Measurements from ENCODE around the gene SELENOM. TPM values are rescaled to one million over a fixed set of nuclear protein-coding genes. Genes with fewer than 3 reads are reported as not detected.

Gene SELENOM
- total RNA-seq, 1 donor from 2014 or later = 1,262 TPM

- TF ChIP-seq CTCF (IDR thresholded peaks at IDR 0.05) = no peak
- Histone ChIP-seq H3K4me3 (peak overlapping the region in 1 of 2 donors; percentile 37), H3K9me3 (no peaks in the 10 kb centered on the region), H3K27ac (peak overlapping the region; percentile 75 to 98), H3K36me3 (peaks cover 98 to 100% of the 10 kb centered on the region in 2 donors), H3K27me3 (no peaks in the 10 kb centered on the region), H3K4me1 (peaks cover 27 to 71% of the 10 kb centered on the region in 2 donors)
- peak in 1 of 2 donors; percentile 89 for DNase-seq (ENCODE audit: low spot score in 2 of 2)
- intact Hi-C loops (cut with DNase I) = no loop called here
Measured at GRCh38 chr22:31093086-31093850, 14.1 kb downstream of the SELENOM start.

GRCh38 chr22:31092161-31092560 is 15.2 kb downstream of the SELENOM start:
- Histone ChIP-seq H3K36me3 (peaks cover 99 to 100% of the 10 kb centered on the region in 2 donors), H3K4me3 (no peak overlapping the region), H3K27me3 (no peaks in the 10 kb centered on the region), H3K27ac (peak overlapping the region; percentile 98), H3K4me1 (peaks cover 34 to 75% of the 10 kb centered on the region in 2 donors), H3K9me3 (no peaks in the 10 kb centered on the region)
- intact Hi-C loops (cut with DNase I) = no loop called here
- no peak for DNase-seq (ENCODE audit: low spot score in 2 of 2)
- no peak for TF ChIP-seq CTCF (IDR thresholded peaks at IDR 0.05)

GRCh38 chr22:31091106-31091975 is 16.0 kb downstream of the SELENOM start:
- no peak overlapping the region for H3K4me3 ChIP-seq
- no peak for DNase-seq (ENCODE audit: low spot score in 2 of 2)
- peak overlapping the region; percentile 98 for H3K27ac ChIP-seq

GRCh38 chr22:31090217-31091085 is 16.9 kb downstream of the SELENOM start:
- H3K4me1 ChIP-seq = peaks cover 46 to 78% of the 10 kb centered on the region in 2 donors

More at GRCh38 chr22:31091106-31091975, 16.0 kb downstream of the SELENOM start:
- H3K27me3 ChIP-seq = no peaks in the 10 kb centered on the region
- intact Hi-C loops (cut with DNase I) = loop anchor here (2.0 kb wide), 1 partner anchor 13 kb away; no protein-coding TSS in a partner anchor
- no peaks in the 10 kb centered on the region for H3K9me3 ChIP-seq
- peaks cover 91 to 99% of the 10 kb centered on the region in 2 donors for H3K36me3 ChIP-seq
- TF ChIP-seq CTCF (IDR thresholded peaks at IDR 0.05) = no peak
- H3K4me1 ChIP-seq = peaks cover 41 to 74% of the 10 kb centered on the region in 2 donors

More at GRCh38 chr22:31090217-31091085, 16.9 kb downstream of the SELENOM start:
- Histone ChIP-seq H3K36me3 (peaks cover 88 to 94% of the 10 kb centered on the region in 2 donors), H3K27ac (peak overlapping the region; percentile 98), H3K4me3 (peak overlapping the region in 1 of 2 donors; percentile 23), H3K9me3 (no peaks in the 10 kb centered on the region), H3K27me3 (no peaks in the 10 kb centered on the region)
- intact Hi-C loops (cut with DNase I) = loop anchor here (2.0 kb wide), 1 partner anchor 14 kb away; no protein-coding TSS in a partner anchor
- TF ChIP-seq CTCF (IDR thresholded peaks at IDR 0.05) = no peak
- peak in 1 of 2 donors; percentile 84 for DNase-seq (ENCODE audit: low spot score in 2 of 2)
